Stimulated activated CD4-positive, alpha-beta T cell treated with anti-CD3 and anti-CD28 coated beads, Interleukin-1b, Interleukin-23, amount 100 ng/mL, for 4 hours (primary cell): ENCODE data around the gene LPO.

Experiments used
- DNase-seq, 2 donors: peaks; one replicate each; pipeline ENCODE4 v3.0.0-alpha.2; 2020; ENCODE audit warnings: low read depth in 2 of 2

LPO gene

DNA sequence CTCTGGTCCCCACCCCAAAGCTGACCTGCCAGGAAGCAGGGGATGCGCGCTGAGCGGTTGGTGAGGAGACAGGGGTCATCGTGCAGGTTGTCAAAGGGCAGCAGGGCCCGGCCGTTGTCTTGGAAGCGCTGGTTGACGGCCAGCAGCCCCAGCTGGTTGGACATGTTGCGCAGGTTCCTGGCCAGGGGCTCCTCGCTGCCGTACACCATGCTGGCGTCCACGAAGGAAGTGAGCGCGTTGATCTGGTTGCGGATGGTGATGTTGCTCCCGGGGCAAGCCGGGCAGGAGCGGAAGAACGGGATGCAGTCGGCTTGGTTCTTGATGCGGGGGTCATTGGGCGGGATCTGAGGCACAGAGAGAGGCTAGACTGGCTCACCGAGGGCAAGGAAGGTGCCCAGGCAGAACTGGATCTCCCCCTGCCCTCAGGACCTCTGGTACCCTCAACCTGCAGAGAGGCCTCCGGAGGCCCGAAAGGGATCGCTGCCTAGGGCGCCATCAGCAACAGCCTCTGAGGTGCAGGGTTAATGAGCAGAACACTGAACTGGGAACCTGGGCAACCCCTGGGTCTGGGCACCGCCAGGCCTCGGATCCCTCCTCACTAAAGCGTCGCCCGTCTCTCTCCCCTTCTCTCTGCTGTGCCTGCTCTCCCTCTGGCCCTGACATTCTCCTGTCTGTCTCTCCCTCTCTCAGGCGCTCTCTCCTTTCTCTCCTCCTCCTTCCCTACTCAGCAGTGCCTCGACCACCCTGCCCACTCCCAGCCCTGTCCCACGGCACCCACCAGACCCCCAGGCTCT is 39.6 kb downstream of the LPO start:
- DNase-seq = no peak

- DNase-seq = no peak
These were observed 40.3 kb downstream of the LPO start for GRCh38 chr17:58278661-58279015.

- no peak for DNase-seq
These were observed 40.8 kb downstream of the LPO start for GRCh38 chr17:58279016-58279711.

GRCh38 chr17:58279736-58280479 is 41.5 kb downstream of the LPO start:
- DNase-seq = no peak

DNA sequence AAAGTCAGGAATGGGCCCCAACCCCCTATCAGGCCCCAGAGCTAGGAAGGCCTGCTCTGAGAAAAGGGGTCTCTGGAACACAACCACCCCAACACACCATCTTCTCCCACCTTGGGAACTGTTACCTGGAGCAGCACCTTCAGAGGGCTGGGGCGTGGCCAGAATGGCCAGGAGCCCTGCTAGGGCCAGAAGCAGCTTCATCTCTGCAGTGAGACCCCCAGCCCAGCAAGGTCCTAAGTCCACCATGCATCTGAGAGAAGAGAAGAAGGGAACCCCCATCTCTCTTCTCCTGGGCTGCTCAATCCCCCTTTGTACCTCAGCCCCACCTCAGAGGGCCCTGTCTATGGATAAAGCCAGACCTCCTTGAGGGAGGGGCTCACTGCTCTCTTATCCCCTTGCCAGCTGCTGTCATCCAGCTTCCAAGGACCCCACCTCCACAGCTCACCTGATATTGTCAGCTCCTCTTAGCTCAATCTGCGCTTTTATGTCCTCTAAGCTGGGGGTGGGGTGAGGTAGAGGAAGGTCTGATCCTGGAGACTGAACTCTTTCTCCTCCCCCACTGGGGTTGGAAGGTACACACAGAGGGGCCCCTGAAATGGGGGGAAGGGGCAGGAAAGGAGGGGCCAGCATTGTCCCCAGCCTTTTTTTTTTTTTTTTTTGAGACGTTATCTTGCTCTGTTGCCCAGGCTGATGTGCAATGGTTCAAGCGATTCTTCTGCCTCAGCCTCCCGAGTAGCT is 42.3 kb downstream of the LPO start, which contains the start of gene MPO:
Gene MPO, minus strand, starts transcription at position 456 of the 738 bp plus-strand sequence. Its CDS starts 177 bp downstream, at position 279.
- DNase-seq = no peak

DNA sequence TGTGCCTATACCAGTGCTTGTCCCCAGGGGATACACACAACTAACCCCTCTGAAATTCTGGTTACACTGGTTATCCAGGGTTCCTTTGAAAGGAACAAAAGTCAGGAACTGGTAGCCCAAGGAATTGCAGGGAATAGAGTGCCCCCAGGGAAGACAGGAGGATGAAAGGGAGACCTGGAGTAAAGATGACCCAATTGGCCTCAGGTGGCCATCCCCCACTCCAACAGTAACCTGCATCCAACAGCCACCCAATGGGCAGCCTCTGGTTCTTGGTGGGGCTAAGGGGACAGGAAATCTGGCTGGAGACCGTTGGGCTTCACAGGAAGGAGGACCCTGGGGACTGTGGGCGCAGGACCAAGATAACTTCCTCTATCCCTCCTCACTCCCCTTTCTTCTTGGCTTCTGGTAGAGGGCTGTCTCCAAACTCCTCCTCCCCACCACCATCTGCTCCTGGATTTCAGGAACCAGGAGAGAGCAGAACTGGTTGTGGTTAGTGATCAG is 43.2 kb downstream of the LPO start:
- DNase-seq = no peak

- DNase-seq = no peak
These were observed 44.1 kb downstream of the LPO start for GRCh38 chr17:58282442-58282841.

- DNase-seq = no peak
These were observed 45.6 kb downstream of the LPO start for GRCh38 chr17:58283674-58284612.

DNA sequence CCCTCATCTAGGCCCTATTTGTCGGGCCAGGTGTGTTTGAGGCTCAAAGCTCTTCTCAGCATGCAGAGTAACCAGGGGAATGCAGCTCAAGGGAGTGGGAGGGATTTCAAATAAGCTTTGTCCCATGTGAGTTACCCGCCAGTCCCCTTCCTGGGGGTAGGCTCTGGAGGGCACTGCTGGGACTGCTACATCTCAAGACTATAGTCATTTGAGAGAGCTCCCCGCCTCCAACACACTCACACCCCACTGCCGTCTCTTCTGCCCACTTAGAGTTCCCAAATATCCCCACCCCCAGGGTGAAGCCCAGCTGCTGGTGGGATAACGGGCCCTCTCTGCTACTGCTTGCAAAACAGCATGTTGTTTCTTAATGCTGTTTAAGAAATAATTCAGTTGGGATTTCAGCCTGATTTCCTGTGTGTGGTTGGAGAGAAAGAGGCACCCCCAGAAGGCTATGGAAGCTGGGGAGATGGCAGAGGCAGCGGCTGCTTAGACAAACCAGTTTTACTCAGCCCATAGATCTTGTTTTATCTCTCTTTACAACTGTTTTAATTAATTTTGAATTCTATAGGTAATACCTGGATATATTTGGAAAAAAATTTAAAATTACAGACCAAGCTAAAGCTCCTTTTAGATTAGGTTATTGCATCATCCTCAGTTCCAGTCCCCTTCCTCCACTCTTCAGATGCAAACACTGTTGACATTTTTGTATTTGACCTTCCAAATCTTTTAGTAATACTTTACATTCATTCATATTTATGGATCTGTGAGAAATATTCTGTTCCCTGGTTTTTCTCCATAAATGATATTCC is 46.4 kb downstream of the LPO start:
- no peak for DNase-seq

GRCh38 chr17:58285422-58285810 is 47.0 kb downstream of the LPO start:
- no peak for DNase-seq

DNA sequence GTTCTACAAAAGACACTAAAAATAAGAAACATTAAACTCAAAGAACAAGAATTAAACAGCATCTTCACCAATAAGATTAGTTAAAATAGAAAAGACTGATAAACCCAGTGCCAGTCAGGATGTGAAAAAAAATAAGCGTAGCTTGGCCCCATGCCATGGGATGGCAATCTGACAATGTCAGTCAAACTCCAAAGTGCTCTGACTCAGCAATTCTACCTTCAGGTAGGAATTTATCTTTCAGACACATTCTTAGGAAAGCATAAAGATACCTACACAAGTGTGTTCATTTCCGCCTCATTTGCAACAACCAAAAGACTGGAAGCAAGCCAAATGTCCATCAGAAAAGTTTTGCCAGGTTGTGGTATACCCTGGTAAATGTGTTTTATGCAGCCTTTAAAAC is 51.5 kb downstream of the LPO start:
- no peak for DNase-seq

- no peak for DNase-seq
These were observed 52.9 kb downstream of the LPO start for GRCh38 chr17:58291246-58291645.

DNA sequence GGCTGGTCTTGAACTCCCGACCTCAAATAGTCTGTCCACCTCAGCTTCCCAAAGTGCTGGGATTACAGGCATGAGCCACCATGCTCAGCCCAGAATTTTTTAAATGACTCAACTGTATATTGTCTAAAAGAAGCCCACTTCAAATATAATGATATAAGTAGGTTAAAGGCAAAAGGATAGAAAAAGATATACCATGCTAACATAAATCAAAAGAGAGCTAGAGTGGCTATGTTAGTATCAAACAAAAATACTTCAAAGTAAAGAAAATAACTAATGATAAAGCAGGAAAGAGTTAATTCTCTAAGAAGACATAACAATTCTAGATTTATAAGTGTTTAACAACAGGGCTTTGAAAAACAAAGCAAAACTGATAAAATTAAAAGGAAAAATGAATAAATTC is 55.6 kb downstream of the LPO start:
- DNase-seq = no peak

GRCh38 chr17:58300336-58300735 is 62.0 kb downstream of the LPO start:
- no peak for DNase-seq

GRCh38 chr17:58301504-58302150 is 63.2 kb downstream of the LPO start:
- DNase-seq = no peak

- no peak for DNase-seq
These were observed 64.0 kb downstream of the LPO start for GRCh38 chr17:58302171-58302918.

DNA sequence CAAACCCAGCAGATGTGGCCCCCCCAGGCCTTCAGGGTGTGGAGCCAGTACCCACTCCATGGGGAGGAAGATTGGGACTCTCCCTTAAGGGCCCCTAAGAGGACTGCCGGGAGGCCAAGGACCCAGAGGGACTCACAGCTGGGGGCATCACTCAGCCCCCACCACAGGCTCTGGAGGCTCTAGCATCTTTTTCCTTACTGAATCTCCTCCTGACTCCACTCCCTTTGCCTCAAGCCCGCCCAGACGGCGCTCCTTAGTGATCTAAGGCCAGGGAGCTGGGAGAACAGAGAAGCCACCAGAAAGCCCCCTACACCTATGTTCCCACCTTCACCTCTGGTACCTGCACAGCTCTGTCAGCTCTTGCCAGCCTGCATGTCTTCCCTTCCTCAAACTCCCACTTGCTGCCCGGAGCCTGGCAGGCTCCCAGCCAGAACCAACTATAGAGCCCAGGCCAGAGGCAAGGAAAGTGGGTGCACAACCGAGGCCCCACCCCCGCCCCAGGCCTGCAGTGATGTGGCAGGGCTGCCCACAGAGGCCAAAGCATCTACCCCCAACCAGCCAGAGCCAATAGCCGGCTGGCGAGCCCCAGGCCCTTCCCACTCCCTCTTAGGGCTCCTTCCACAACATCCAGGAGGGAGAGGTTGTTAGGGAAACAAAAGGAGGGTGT is 64.7 kb downstream of the LPO start:
- DNase-seq = no peak
